ENCODE measurements around the gene CYP1B1. TPM values are rescaled to one million over a fixed set of nuclear protein-coding genes. Genes with fewer than 3 reads are reported as not detected.
"Not testable (repeated sequence)": the region's sequence is repeated elsewhere in the genome, so short reads cannot be mapped to it uniquely, and the experiment has no call there.

Gene CYP1B1
- polyA plus RNA-seq, 1 donor: 1.7 TPM

- no peak for DNase-seq (ENCODE audit: low read depth)
Observed at GRCh38 chr2:38098421-38099098, 22.6 kb upstream of the CYP1B1 start.

GRCh38 chr2:38097988-38098385, 22.0 kb upstream of the CYP1B1 start:
- no peak for DNase-seq (ENCODE audit: low read depth)

- DNase-seq (ENCODE audit: low read depth): no peak
Observed at GRCh38 chr2:38097258-38097987, 21.5 kb upstream of the CYP1B1 start.

- DNase-seq (ENCODE audit: low read depth): no peak
Observed at GRCh38 chr2:38095996-38096861, 20.3 kb upstream of the CYP1B1 start.

- no peak for DNase-seq (ENCODE audit: low read depth)
Observed at GRCh38 chr2:38095079-38095995, 19.4 kb upstream of the CYP1B1 start.

- DNase-seq (ENCODE audit: low read depth): no peak
Observed at GRCh38 chr2:38093527-38094165, 17.7 kb upstream of the CYP1B1 start.

GRCh38 chr2:38092196-38092902, 16.4 kb upstream of the CYP1B1 start:
- DNase-seq (ENCODE audit: low read depth): no peak

GRCh38 chr2:38091760-38092159, 15.8 kb upstream of the CYP1B1 start:
- no peak for DNase-seq (ENCODE audit: low read depth)

- DNase-seq (ENCODE audit: low read depth): no peak
Observed at GRCh38 chr2:38090928-38091327, 15.0 kb upstream of the CYP1B1 start.

GRCh38 chr2:38090212-38090611, 14.3 kb upstream of the CYP1B1 start:
- DNase-seq (ENCODE audit: low read depth): not testable (repeated sequence)

- DNase-seq (ENCODE audit: low read depth): not testable (repeated sequence)
Observed at GRCh38 chr2:38085998-38086698, 10.2 kb upstream of the CYP1B1 start.

- not testable (repeated sequence) for DNase-seq (ENCODE audit: low read depth)
Observed at GRCh38 chr2:38084556-38084955, 8.6 kb upstream of the CYP1B1 start.

- DNase-seq (ENCODE audit: low read depth): not testable (repeated sequence)
Observed at GRCh38 chr2:38082727-38083126, 6.8 kb upstream of the CYP1B1 start.

- DNase-seq (ENCODE audit: low read depth): no peak
Observed at GRCh38 chr2:38080346-38080745, 4.4 kb upstream of the CYP1B1 start.

- DNase-seq (ENCODE audit: low read depth): no peak
Observed at GRCh38 chr2:38079116-38080052, 3.4 kb upstream of the CYP1B1 start.

- no peak for DNase-seq (ENCODE audit: low read depth)
Observed at GRCh38 chr2:38077431-38077769, 1.4 kb upstream of the CYP1B1 start.

- DNase-seq (ENCODE audit: low read depth): no peak
Observed at GRCh38 chr2:38076710-38077430, 919 bp upstream of the CYP1B1 start.
